ENCODE data around the gene PPP2R2C.

The PPP2R2C gene

DNA sequence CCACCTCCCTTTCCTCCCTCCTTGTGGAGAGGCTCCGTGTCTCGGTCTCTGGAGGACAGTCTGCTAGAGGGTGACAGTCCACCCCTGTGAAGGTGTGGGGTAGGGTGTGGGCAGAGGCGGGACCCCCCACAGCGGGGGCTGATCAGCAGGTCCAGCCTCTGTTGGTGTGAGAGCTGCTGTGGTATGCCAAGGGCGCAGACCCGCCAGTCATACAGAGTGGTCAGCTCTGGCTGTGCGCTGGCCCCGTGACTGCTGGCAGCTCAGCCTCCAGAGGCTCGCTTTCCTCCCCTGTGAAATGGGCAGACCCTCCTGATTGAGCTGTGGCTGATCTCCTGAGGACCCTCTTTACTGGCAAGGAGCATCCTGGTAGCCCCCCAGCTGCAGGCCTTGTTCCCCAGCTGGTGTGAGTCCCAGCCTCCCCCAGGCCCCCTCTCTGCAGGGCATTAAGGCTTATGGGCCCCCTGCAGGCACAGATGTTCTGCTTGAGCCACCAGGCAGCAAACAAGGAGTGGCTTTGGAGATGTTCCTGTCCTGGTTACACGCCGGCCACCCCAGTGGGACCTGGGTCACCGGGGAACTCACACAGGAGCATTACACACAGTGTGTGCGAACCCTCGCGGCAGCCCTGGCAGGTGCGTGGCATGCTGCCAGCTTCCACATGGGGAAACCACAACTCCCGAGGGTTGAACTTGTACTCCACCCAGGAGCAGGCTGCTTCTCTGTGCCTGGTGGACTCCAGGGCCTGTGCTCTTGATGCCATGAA, 76.8 kb downstream of the PPP2R2C start:
- no peak overlapping the region for H3K27ac ChIP-seq (ENCODE audit: low read depth, low read length)

DNA sequence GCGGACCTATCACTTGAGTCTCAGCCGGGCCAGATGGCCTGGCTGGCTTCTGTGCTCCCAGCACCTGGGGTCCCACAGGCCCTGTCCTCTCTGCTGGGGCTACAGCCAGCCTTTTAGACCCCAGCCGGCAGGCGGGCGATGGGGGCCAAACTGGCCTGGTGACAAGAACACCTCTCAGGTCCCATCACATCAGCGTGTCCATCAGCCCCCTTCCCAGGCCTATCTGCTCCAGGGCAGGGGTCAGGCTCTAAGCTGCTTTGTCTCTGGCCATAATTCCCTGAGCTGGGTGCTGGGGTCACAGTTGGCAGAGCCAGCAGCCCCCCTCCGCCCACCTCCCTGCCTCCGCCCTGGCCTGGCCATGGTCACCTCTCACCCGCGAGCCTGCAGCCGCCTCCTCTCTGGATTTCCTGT, 77.7 kb downstream of the PPP2R2C start:
- Histone ChIP-seq H3K4me1 (ENCODE audit: control insufficient read depth, insufficient read depth, low read length, unreplicated experiment) (no peaks in the 10 kb centered on the region), H3K4me3 (ENCODE audit: low read depth, low read length) (no peak overlapping the region), H3K27me3 (ENCODE audit: insufficient read depth, low read length) (peaks cover 48% of the 10 kb centered on the region), H3K27ac (ENCODE audit: low read depth, low read length) (no peak overlapping the region), H3K36me3 (ENCODE audit: insufficient read depth, low read length) (no peaks in the 10 kb centered on the region), H2AFZ (ENCODE audit: low read length, unreplicated experiment) (no peak overlapping the region), H3K79me2 (ENCODE audit: control insufficient read depth, insufficient read depth, low read length, unreplicated experiment) (no peaks in the 10 kb centered on the region)

More for the DNA sequence above, 76.8 kb downstream of the PPP2R2C start:
- H3K4me3 ChIP-seq (ENCODE audit: low read depth, low read length) = no peak overlapping the region
- H3K27me3 ChIP-seq (ENCODE audit: insufficient read depth, low read length) = peaks cover 47% of the 10 kb centered on the region
- no peaks in the 10 kb centered on the region for H3K4me1 ChIP-seq (ENCODE audit: control insufficient read depth, insufficient read depth, low read length, unreplicated experiment)
- no peak overlapping the region for H2AFZ ChIP-seq (ENCODE audit: low read length, unreplicated experiment)
- no peaks in the 10 kb centered on the region for H3K79me2 ChIP-seq (ENCODE audit: control insufficient read depth, insufficient read depth, low read length, unreplicated experiment)
- H3K36me3 ChIP-seq (ENCODE audit: insufficient read depth, low read length) = no peaks in the 10 kb centered on the region

DNA sequence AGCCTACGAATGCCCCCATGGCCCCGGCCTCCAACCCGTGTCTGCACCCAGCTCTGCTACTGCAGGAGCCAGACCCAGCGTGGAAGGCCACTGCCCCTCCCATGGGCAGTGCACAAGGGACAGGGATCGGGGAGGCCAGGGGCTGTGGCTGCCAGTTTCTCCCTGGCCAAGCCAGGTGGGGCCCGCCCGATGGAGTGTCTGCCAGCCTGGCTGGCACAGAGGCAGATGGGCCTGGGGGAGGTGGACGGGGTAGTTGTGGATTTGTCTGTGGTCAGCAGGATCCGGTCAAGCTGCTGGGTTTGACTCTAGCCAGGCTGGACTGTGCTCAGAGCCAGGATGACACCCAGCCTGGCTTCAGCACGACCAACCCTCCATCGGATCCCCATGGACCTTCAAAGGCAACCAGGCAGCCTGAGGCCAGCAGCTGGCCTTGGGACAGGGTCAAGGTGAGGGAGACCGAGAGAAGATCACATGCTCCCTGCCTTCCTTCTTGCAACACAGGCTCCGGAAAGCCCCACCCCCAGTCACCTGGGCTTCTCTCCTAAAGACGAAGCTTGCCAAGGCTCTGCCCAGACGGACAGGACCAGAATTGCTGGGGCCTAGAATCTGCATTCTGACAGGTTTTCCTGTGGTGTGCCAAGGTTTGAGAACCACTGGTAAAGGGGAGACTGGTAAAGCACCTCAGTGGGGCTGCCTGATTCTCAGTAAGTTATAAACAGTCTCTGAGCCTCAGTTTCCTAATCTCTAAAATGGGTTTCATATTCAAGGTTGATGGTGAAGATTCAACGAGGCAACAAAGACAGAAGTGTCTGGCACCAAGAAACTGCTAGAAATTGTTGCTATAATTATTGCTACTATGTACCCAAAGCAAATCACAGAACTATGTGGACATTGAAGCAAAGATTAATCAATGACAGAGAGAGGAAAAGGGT, 78.6 kb downstream of the PPP2R2C start:
- H3K36me3 ChIP-seq (ENCODE audit: insufficient read depth, low read length) = no peaks in the 10 kb centered on the region
- no peak overlapping the region for H3K4me3 ChIP-seq (ENCODE audit: low read depth, low read length)
- peaks cover 48% of the 10 kb centered on the region for H3K27me3 ChIP-seq (ENCODE audit: insufficient read depth, low read length)
- H3K27ac ChIP-seq (ENCODE audit: low read depth, low read length) = no peak overlapping the region
- no peak overlapping the region for H2AFZ ChIP-seq (ENCODE audit: low read length, unreplicated experiment)
- no peaks in the 10 kb centered on the region for H3K4me1 ChIP-seq (ENCODE audit: control insufficient read depth, insufficient read depth, low read length, unreplicated experiment)
- no peaks in the 10 kb centered on the region for H3K79me2 ChIP-seq (ENCODE audit: control insufficient read depth, insufficient read depth, low read length, unreplicated experiment)

DNA sequence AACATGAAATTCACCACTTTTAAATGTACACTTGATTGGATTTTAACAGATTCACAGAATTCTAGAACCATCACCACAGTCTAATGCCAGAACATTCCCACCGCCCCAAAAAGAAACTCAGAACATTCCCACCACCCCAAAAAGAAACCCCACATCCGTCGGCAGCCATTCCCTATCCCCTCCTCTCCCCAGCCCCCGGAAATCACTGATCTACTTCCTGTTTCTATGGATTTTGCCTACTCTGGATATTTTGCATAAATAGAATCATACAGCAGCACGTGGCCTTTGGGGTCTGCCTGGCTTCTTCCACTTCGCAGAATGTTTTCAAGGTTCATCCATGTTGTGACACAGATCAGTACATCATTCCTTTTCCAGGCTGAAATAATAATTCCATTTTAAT, 79.3 kb downstream of the PPP2R2C start:
- peaks cover 48% of the 10 kb centered on the region for H3K27me3 ChIP-seq (ENCODE audit: insufficient read depth, low read length)
- no peaks in the 10 kb centered on the region for H3K79me2 ChIP-seq (ENCODE audit: control insufficient read depth, insufficient read depth, low read length, unreplicated experiment)
- no peaks in the 10 kb centered on the region for H3K4me1 ChIP-seq (ENCODE audit: control insufficient read depth, insufficient read depth, low read length, unreplicated experiment)
- no peaks in the 10 kb centered on the region for H3K36me3 ChIP-seq (ENCODE audit: insufficient read depth, low read length)
- no peak overlapping the region for H3K4me3 ChIP-seq (ENCODE audit: low read depth, low read length)
- no peak overlapping the region for H2AFZ ChIP-seq (ENCODE audit: low read length, unreplicated experiment)
- no peak overlapping the region for H3K27ac ChIP-seq (ENCODE audit: low read depth, low read length)

DNA sequence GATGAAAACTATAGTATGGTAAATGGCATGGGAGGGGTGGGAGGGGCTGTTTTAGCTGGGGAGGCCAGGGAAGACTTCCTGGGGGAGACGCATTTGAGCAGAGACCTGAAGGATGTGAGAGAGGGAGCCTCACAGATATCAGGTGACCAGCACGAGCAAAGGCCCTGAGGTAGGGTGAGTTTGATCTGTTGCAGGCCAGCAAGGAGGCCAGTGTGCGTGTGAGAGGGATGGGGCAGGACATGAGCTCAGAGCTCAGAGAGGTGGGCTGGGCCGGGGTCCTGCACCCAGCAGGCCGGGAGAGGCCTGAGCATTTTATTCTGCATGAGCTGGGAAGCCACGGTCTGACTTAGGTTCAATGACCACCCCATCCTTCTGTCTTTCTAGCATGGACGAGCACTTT, 80.0 kb downstream of the PPP2R2C start:
- Histone ChIP-seq H3K79me2 (ENCODE audit: control insufficient read depth, insufficient read depth, low read length, unreplicated experiment) (no peaks in the 10 kb centered on the region), H3K36me3 (ENCODE audit: insufficient read depth, low read length) (no peaks in the 10 kb centered on the region), H3K4me1 (ENCODE audit: control insufficient read depth, insufficient read depth, low read length, unreplicated experiment) (no peaks in the 10 kb centered on the region), H3K27ac (ENCODE audit: low read depth, low read length) (no peak overlapping the region), H3K27me3 (ENCODE audit: insufficient read depth, low read length) (peaks cover 46% of the 10 kb centered on the region), H2AFZ (ENCODE audit: low read length, unreplicated experiment) (no peak overlapping the region), H3K4me3 (ENCODE audit: low read depth, low read length) (no peak overlapping the region)

DNA sequence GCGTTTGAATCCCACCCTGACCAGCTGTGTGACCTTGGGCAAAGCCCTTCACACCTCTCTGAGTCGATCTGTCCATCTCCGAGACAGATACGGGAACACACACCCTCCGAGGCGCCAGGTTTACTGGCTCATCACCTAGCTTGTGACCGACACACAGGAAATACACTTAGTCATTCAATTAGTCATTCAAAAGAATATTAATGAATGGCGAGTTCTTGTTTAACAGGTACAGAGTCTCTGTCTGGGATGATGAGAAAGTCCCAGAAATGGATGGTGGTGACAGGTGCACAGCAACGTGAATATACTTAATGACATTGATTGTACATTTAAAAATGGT, 80.6 kb downstream of the PPP2R2C start:
- Histone ChIP-seq H3K36me3 (ENCODE audit: insufficient read depth, low read length) (no peaks in the 10 kb centered on the region), H3K27ac (ENCODE audit: low read depth, low read length) (no peak overlapping the region), H3K27me3 (ENCODE audit: insufficient read depth, low read length) (peaks cover 45% of the 10 kb centered on the region), H2AFZ (ENCODE audit: low read length, unreplicated experiment) (no peak overlapping the region), H3K4me1 (ENCODE audit: control insufficient read depth, insufficient read depth, low read length, unreplicated experiment) (no peaks in the 10 kb centered on the region), H3K79me2 (ENCODE audit: control insufficient read depth, insufficient read depth, low read length, unreplicated experiment) (no peaks in the 10 kb centered on the region), H3K4me3 (ENCODE audit: low read depth, low read length) (no peak overlapping the region)

DNA sequence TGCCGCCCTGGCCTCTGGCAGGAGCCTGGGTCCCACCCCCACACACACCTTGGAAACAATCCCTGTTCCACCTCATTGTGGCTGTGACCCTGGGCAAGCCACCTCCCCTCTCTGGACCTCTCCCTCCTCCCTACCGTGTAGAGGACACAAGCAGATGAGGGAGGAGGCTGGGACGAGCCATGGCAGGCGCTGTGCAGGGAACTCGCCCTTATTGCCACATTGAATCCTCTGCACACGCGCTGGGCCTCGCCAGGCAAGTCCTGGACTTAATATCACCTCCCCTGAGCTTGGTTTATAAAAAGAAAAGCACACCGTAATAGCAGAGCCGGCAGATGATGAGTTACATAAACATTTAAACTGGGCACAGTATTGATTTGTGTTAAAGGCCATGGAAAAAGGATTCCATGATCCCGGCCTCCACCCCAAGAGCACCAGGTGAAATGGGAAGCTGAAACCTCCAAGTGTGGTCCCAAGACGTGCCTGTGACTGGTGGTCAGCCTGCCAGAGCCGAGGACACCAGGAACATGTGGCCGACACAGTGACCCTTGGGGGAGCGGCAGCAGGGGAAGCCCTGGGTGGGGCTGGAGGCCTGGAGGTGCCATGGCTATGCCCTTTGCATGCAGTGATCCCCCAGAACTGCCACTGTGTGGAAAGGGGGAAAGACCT, 81.1 kb downstream of the PPP2R2C start:
- no peaks in the 10 kb centered on the region for H3K79me2 ChIP-seq (ENCODE audit: control insufficient read depth, insufficient read depth, low read length, unreplicated experiment)
- H3K27me3 ChIP-seq (ENCODE audit: insufficient read depth, low read length) = peaks cover 45% of the 10 kb centered on the region
- H3K4me1 ChIP-seq (ENCODE audit: control insufficient read depth, insufficient read depth, low read length, unreplicated experiment) = no peaks in the 10 kb centered on the region
- no peak overlapping the region for H3K27ac ChIP-seq (ENCODE audit: low read depth, low read length)
- H3K4me3 ChIP-seq (ENCODE audit: low read depth, low read length) = no peak overlapping the region
- H2AFZ ChIP-seq (ENCODE audit: low read length, unreplicated experiment) = no peak overlapping the region
- H3K36me3 ChIP-seq (ENCODE audit: insufficient read depth, low read length) = no peaks in the 10 kb centered on the region

DNA sequence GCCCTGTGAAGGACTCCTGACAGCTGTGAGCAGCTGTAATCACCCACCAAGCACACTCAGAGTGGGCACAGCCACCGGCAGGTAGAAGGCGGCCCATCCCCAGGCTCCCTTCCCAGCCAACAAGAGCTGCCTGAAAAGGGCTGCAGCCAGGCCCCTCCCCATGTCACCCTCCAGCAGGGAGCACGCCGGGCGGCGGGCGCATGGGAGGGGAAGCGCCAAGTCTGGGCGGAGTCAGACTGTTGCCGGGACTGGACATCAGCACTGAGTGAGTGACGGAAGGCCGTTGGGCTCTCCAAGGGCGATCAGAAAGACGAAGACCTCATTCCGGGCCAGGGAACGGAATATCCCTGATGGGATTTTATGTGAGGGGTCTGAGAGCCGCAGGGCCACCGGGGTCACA, 82.1 kb downstream of the PPP2R2C start:
- no peak overlapping the region for H3K4me3 ChIP-seq (ENCODE audit: low read depth, low read length)
- H3K4me1 ChIP-seq (ENCODE audit: control insufficient read depth, insufficient read depth, low read length, unreplicated experiment) = no peaks in the 10 kb centered on the region
- no peak overlapping the region for H3K27ac ChIP-seq (ENCODE audit: low read depth, low read length)
- peaks cover 47% of the 10 kb centered on the region for H3K27me3 ChIP-seq (ENCODE audit: insufficient read depth, low read length)
- H2AFZ ChIP-seq (ENCODE audit: low read length, unreplicated experiment) = no peak overlapping the region
- H3K36me3 ChIP-seq (ENCODE audit: insufficient read depth, low read length) = no peaks in the 10 kb centered on the region
- H3K79me2 ChIP-seq (ENCODE audit: control insufficient read depth, insufficient read depth, low read length, unreplicated experiment) = no peaks in the 10 kb centered on the region

DNA sequence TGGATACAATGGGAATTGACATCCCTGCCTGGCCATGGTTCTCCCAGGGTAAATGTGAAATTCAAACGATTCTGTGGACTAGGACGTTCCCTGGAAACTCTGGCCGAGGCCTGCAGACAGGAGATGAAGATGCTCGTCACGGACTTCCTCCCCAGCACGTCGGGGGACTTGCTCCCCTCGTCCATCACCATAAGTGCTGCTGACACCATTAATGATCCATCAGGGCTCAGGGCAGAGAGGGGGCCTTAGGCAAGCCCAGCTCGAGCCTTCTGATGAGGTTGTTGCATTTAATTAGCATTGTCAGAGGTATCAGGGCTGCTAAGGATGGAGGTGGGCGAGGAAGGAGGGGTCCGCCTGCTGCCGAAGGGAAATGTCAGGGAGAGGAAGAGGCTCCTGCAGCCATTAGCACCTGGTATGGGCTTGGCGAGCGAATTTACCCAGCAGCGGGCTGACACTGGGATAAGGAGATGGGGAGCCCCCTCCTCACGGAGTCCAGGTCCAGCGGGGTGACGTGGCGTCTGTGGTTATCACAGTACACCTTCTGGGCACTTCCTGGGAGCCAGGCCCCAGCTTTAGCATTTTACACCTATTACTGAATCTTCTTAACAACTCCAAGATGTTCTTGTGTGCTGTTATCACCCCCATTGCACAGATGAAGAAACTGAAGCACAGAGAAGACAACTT, 83.1 kb downstream of the PPP2R2C start:
- no peak overlapping the region for H3K4me3 ChIP-seq (ENCODE audit: low read depth, low read length)
- no peaks in the 10 kb centered on the region for H3K4me1 ChIP-seq (ENCODE audit: control insufficient read depth, insufficient read depth, low read length, unreplicated experiment)
- no peak overlapping the region for H2AFZ ChIP-seq (ENCODE audit: low read length, unreplicated experiment)
- no peak overlapping the region for H3K27ac ChIP-seq (ENCODE audit: low read depth, low read length)
- H3K79me2 ChIP-seq (ENCODE audit: control insufficient read depth, insufficient read depth, low read length, unreplicated experiment) = no peaks in the 10 kb centered on the region
- H3K36me3 ChIP-seq (ENCODE audit: insufficient read depth, low read length) = no peaks in the 10 kb centered on the region
- H3K27me3 ChIP-seq (ENCODE audit: insufficient read depth, low read length) = peaks cover 58% of the 10 kb centered on the region

DNA sequence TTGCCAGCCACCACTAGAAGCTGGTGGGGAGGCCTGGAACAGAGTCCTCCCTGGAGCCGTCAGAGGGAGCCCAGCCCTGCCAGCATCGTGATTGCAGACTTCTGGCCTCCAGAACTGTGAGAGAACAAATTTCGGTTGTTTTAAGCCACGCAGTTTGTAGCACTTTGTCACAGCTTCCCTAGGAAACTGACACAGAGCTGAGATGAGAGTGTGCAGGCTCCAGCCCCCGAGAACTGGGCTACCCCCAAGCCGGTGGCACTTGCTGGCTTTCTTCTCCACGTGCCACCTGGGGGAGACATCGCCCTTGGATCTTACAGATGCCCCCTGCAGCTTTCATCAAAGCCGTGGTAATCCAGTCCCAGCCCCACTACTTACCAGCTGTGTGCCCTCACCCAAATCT, 83.7 kb downstream of the PPP2R2C start:
- Histone ChIP-seq H3K27ac (ENCODE audit: low read depth, low read length) (no peak overlapping the region), H3K4me3 (ENCODE audit: low read depth, low read length) (no peak overlapping the region), H3K79me2 (ENCODE audit: control insufficient read depth, insufficient read depth, low read length, unreplicated experiment) (no peaks in the 10 kb centered on the region), H3K36me3 (ENCODE audit: insufficient read depth, low read length) (no peaks in the 10 kb centered on the region), H2AFZ (ENCODE audit: low read length, unreplicated experiment) (no peak overlapping the region), H3K27me3 (ENCODE audit: insufficient read depth, low read length) (peaks cover 63% of the 10 kb centered on the region), H3K4me1 (ENCODE audit: control insufficient read depth, insufficient read depth, low read length, unreplicated experiment) (no peaks in the 10 kb centered on the region)
